ENCODE data around the gene ANKRD10.

ANKRD10 gene

DNA sequence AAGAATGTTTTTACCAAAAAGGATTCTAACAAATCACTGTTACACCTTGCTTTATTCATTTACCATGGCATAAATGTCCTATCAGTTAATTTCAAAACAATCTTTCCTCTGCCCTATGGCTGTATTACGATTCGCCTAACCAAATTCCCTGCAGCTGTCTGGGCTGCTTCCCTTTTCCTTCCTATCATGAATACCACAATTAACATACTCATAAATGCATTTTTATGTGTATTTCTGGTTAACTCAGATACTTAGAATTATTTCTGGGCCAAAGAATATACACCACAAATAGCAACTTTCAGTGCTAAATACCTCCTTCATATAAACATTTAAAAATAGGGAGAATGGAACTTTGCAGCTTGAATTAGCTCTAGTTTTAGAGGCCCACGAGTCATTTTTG lies 30.4 kb downstream of the ANKRD10 start:
- Histone ChIP-seq H3K4me3 (ENCODE audit: insufficient read depth, low read length, poor library complexity, severe bottlenecking) (no peak overlapping the region), H3K27me3 (ENCODE audit: low read length) (no peaks in the 10 kb centered on the region), H3K9me3 (ENCODE audit: insufficient read depth, low read length) (no peaks in the 10 kb centered on the region), H3K36me3 (ENCODE audit: low read length) (no peaks in the 10 kb centered on the region), H3K27ac (ENCODE audit: low read depth, low read length) (no peak overlapping the region), H3K79me2 (ENCODE audit: insufficient read depth, low read length) (no peaks in the 10 kb centered on the region), H3F3A (ENCODE audit: insufficient read depth) (no peaks in the 10 kb centered on the region), H4K20me1 (ENCODE audit: low read depth, low read length) (no peaks in the 10 kb centered on the region), H2AFZ (ENCODE audit: low read depth, low read length, severe bottlenecking) (no peak overlapping the region), H3K4me2 (ENCODE audit: low read depth, low read length, poor library complexity, severe bottlenecking) (no peak overlapping the region), H3K9ac (ENCODE audit: low read length) (no peak overlapping the region), H3K9me2 (replicated peaks; ENCODE audit: insufficient read depth, low read length) (no peaks in the 10 kb centered on the region)
- no peak for TF ChIP-seq EZH2phosphoT487 (conservative IDR thresholded peaks at IDR 0.05; ENCODE audit: low read length)
- TF ChIP-seq, protein P1, sequence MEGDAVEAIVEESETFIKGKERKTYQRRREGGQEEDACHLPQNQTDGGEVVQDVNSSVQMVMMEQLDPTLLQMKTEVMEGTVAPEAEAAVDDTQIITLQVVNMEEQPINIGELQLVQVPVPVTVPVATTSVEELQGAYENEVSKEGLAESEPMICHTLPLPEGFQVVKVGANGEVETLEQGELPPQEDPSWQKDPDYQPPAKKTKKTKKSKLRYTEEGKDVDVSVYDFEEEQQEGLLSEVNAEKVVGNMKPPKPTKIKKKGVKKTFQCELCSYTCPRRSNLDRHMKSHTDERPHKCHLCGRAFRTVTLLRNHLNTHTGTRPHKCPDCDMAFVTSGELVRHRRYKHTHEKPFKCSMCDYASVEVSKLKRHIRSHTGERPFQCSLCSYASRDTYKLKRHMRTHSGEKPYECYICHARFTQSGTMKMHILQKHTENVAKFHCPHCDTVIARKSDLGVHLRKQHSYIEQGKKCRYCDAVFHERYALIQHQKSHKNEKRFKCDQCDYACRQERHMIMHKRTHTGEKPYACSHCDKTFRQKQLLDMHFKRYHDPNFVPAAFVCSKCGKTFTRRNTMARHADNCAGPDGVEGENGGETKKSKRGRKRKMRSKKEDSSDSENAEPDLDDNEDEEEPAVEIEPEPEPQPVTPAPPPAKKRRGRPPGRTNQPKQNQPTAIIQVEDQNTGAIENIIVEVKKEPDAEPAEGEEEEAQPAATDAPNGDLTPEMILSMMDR (IDR thresholded peaks at IDR 0.05; ENCODE audit: insufficient read depth, low read length, poor library complexity, severe bottlenecking), result no peak

GRCh38 chr13:110883542-110883941 lies 31.3 kb downstream of the ANKRD10 start:
- no peak overlapping the region for H3K9ac ChIP-seq (ENCODE audit: low read length)
- no peak overlapping the region for H3K27ac ChIP-seq (ENCODE audit: low read depth, low read length)
- no peaks in the 10 kb centered on the region for H3K36me3 ChIP-seq (ENCODE audit: low read length)
- no peaks in the 10 kb centered on the region for H3K79me2 ChIP-seq (ENCODE audit: insufficient read depth, low read length)
- H3K4me2 ChIP-seq (ENCODE audit: low read depth, low read length, poor library complexity, severe bottlenecking), result no peak overlapping the region
- no peaks in the 10 kb centered on the region for H3K27me3 ChIP-seq (ENCODE audit: low read length)
- H3K9me2 ChIP-seq (replicated peaks; ENCODE audit: insufficient read depth, low read length), result no peaks in the 10 kb centered on the region
- no peaks in the 10 kb centered on the region for H3K9me3 ChIP-seq (ENCODE audit: insufficient read depth, low read length)
- no peaks in the 10 kb centered on the region for H3F3A ChIP-seq (ENCODE audit: insufficient read depth)
- no peak overlapping the region for H3K4me3 ChIP-seq (ENCODE audit: insufficient read depth, low read length, poor library complexity, severe bottlenecking)
- TF ChIP-seq, protein P1 (IDR thresholded peaks at IDR 0.05; ENCODE audit: insufficient read depth, low read length, poor library complexity, severe bottlenecking), result no peak
- no peak for TF ChIP-seq EZH2phosphoT487 (conservative IDR thresholded peaks at IDR 0.05; ENCODE audit: low read length)
- H2AFZ ChIP-seq (ENCODE audit: low read depth, low read length, severe bottlenecking), result no peak overlapping the region
- no peaks in the 10 kb centered on the region for H4K20me1 ChIP-seq (ENCODE audit: low read depth, low read length)

- Histone ChIP-seq H3K36me3 (ENCODE audit: low read length) (no peaks in the 10 kb centered on the region), H3K9me3 (ENCODE audit: insufficient read depth, low read length) (no peaks in the 10 kb centered on the region), H3K9ac (ENCODE audit: low read length) (no peak overlapping the region), H3K4me3 (ENCODE audit: insufficient read depth, low read length, poor library complexity, severe bottlenecking) (no peak overlapping the region), H3F3A (ENCODE audit: insufficient read depth) (no peaks in the 10 kb centered on the region), H3K27ac (ENCODE audit: low read depth, low read length) (no peak overlapping the region), H3K27me3 (ENCODE audit: low read length) (no peaks in the 10 kb centered on the region), H3K79me2 (ENCODE audit: insufficient read depth, low read length) (no peaks in the 10 kb centered on the region), H3K9me2 (replicated peaks; ENCODE audit: insufficient read depth, low read length) (no peaks in the 10 kb centered on the region), H2AFZ (ENCODE audit: low read depth, low read length, severe bottlenecking) (no peak overlapping the region), H4K20me1 (ENCODE audit: low read depth, low read length) (no peaks in the 10 kb centered on the region), H3K4me2 (ENCODE audit: low read depth, low read length, poor library complexity, severe bottlenecking) (no peak overlapping the region)
- TF ChIP-seq, protein P1 (IDR thresholded peaks at IDR 0.05; ENCODE audit: insufficient read depth, low read length, poor library complexity, severe bottlenecking), result no peak
- TF ChIP-seq EZH2phosphoT487 (conservative IDR thresholded peaks at IDR 0.05; ENCODE audit: low read length), result no peak
Observed at GRCh38 chr13:110882972-110883371, 31.9 kb downstream of the ANKRD10 start.
